ENCODE measurements around the gene KIAA0513.

KIAA0513 gene

GRCh38 chr16:85002608-85003007 lies 25.0 kb upstream of the KIAA0513 start:
- TF ChIP-seq CTCF (IDR thresholded peaks at IDR 0.05; ENCODE audit: low read depth, low read length) = no peak
- Histone ChIP-seq H3K4me3 (ENCODE audit: low read depth, low read length) (no peak overlapping the region), H3K27me3 (ENCODE audit: insufficient read depth, low read depth, severe bottlenecking) (no peaks in the 10 kb centered on the region), H3K9me3 (ENCODE audit: severe bottlenecking) (no peaks in the 10 kb centered on the region), H3K27ac (no peak overlapping the region), H3K36me3 (no peaks in the 10 kb centered on the region)
- DNase-seq = no peak

DNA sequence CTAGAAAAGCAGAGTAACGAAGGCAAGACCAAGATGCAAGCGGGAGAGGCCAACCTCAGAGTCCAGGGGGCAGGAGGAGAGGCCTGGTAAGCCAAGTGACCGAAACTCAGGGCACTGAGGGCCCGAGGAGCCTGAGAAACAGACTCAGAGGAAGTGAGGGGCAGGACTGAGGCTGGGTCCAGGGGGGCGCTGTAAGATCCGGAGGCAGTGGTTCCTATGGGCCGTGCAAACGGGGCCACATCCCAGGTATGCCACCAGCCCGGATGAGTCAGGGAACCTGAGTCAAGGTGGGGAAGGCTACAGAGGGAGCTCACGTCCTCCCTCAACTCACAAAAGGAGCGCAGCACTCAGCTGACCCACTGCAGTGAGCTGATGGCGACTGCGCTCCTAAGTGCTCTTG lies 24.5 kb upstream of the KIAA0513 start:
- Histone ChIP-seq H3K36me3 (no peaks in the 10 kb centered on the region), H3K4me3 (ENCODE audit: low read depth, low read length) (no peak overlapping the region), H3K27ac (no peak overlapping the region), H3K27me3 (ENCODE audit: insufficient read depth, low read depth, severe bottlenecking) (no peaks in the 10 kb centered on the region), H3K9me3 (ENCODE audit: severe bottlenecking) (no peaks in the 10 kb centered on the region)
- TF ChIP-seq CTCF (IDR thresholded peaks at IDR 0.05; ENCODE audit: low read depth, low read length) = no peak
- DNase-seq = no peak

DNA sequence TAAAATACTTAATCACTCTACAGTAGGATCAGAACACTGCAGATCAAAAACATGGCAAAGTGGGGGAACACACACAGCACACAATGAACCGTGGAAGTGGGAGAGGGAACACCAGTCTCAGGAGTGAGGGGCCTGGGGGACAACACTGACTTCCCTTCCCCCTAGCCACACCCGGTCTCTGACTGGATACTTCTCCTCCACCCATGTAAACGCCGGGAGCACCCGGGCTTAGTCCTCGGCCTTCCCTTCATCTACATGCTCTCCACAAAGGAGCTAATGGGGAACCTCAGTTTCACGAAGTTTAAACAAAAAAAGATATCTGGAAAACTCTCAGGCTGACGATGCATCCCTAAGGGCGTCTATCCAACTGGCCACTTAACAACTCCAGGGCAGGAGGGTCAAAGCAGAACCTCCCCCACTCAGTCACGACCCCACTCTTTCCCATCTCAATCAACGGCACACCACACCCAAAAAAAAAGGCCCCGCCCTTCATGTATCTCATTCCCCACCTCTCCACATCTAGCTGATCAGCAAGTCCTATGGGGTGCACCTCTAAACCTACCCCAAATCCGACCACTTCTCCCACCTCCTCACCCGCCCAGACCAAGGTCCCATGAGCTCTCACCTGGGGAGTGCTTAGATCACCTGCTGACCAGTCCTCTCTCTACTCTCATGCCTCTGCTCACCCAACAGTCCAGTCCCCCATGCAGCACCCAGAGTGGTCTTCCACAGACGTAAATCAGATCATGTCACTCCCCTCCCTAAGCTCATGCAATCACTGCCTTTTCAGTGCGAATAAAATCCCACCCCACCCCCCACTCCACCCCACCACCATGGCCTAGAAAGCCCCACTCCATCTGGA lies 23.6 kb upstream of the KIAA0513 start:
- Histone ChIP-seq H3K27ac (no peak overlapping the region), H3K4me3 (ENCODE audit: low read depth, low read length) (no peak overlapping the region)

GRCh38 chr16:85004587-85005205 lies 22.9 kb upstream of the KIAA0513 start:
- no peaks in the 10 kb centered on the region for H3K36me3 ChIP-seq
- H3K27me3 ChIP-seq (ENCODE audit: insufficient read depth, low read depth, severe bottlenecking) = no peaks in the 10 kb centered on the region
- no peak for DNase-seq
- H3K4me3 ChIP-seq (ENCODE audit: low read depth, low read length) = no peak overlapping the region
- TF ChIP-seq CTCF (IDR thresholded peaks at IDR 0.05; ENCODE audit: low read depth, low read length) = no peak
- no peak overlapping the region for H3K27ac ChIP-seq
- no peaks in the 10 kb centered on the region for H3K9me3 ChIP-seq (ENCODE audit: severe bottlenecking)

More for the DNA sequence above, 23.6 kb upstream of the KIAA0513 start:
- Histone ChIP-seq H3K27me3 (ENCODE audit: insufficient read depth, low read depth, severe bottlenecking) (no peaks in the 10 kb centered on the region), H3K9me3 (ENCODE audit: severe bottlenecking) (no peaks in the 10 kb centered on the region), H3K36me3 (no peaks in the 10 kb centered on the region)
- no peak for TF ChIP-seq CTCF (IDR thresholded peaks at IDR 0.05; ENCODE audit: low read depth, low read length)
- no peak for DNase-seq

DNA sequence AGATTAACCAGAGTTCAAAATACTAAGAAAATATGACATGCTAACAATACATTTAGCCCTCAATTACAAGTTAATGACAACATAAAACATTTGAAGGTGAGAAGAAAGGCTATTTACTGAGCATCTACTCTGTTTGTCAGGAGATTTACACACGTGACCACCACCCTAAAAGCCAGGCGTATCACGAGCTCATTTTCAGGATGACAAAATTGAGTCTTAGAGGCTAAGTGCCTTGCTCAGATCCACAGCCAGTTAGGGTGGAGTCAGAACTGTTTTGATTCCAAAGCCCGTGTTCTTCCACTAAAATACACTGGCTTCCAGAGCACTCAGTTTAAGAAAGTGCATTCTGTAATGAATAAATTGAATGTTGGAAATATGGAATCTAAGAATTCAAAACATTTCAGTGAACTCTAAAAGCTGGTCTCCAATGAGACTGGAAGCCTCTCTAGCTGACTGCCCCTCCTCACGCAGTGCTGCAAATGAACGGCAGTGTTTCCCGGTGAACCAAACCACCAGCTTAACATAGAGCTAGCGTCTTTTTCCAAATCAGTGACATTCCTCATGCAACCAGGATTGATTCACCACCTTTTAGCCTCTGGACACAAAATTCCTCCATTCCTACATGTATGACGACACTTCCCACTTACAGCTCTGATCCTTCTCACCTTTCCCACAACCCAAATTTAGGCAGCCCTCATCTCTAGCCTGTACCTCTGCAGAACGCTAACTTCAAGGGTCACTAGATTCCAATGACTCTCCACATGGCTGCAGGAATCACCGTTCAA lies 22.1 kb upstream of the KIAA0513 start:
- Histone ChIP-seq H3K27ac (no peak overlapping the region), H3K36me3 (no peaks in the 10 kb centered on the region), H3K4me3 (ENCODE audit: low read depth, low read length) (no peak overlapping the region), H3K27me3 (ENCODE audit: insufficient read depth, low read depth, severe bottlenecking) (no peaks in the 10 kb centered on the region), H3K9me3 (ENCODE audit: severe bottlenecking) (no peaks in the 10 kb centered on the region)
- no peak for TF ChIP-seq CTCF (IDR thresholded peaks at IDR 0.05; ENCODE audit: low read depth, low read length)
- no peak for DNase-seq

Data from WERI-Rb-1 (cell line).